Measurements from ENCODE around the gene MDFIC.
"Not testable (repeated sequence)": the region's sequence is repeated elsewhere in the genome, so short reads cannot be mapped to it uniquely, and the experiment has no call there.

The MDFIC gene

GRCh38 chr7:114922026-114922651 is at the start of gene MDFIC:
TSS of gene MDFIC (plus strand) at chr7:114922094. CDS start at chr7:114923034, 940 bp downstream.
- peak; percentile 75 to 81 for DNase-seq

- no peak for DNase-seq
Measured at GRCh38 chr7:114874170-114874569, 47.7 kb upstream of the MDFIC start.

GRCh38 chr7:114875186-114875585 is 46.7 kb upstream of the MDFIC start:
- no peak for DNase-seq

GRCh38 chr7:114879554-114879953 is 42.3 kb upstream of the MDFIC start:
- no peak for DNase-seq

- no peak for DNase-seq
Measured at GRCh38 chr7:114885836-114886235, 36.1 kb upstream of the MDFIC start.

GRCh38 chr7:114886241-114886640 is 35.7 kb upstream of the MDFIC start:
- no peak for DNase-seq

GRCh38 chr7:114889116-114889515 is 32.8 kb upstream of the MDFIC start:
- not testable (repeated sequence) for DNase-seq

- no peak for DNase-seq
Measured at GRCh38 chr7:114889646-114890285, 32.1 kb upstream of the MDFIC start.

GRCh38 chr7:114890561-114890960 is 31.3 kb upstream of the MDFIC start:
- no peak for DNase-seq

- DNase-seq = no peak
Measured at GRCh38 chr7:114900127-114900526, 21.8 kb upstream of the MDFIC start.

- no peak for DNase-seq
Measured at GRCh38 chr7:114901771-114902170, 20.1 kb upstream of the MDFIC start.

GRCh38 chr7:114903131-114903530 is 18.8 kb upstream of the MDFIC start:
- DNase-seq = no peak

- no peak for DNase-seq
Measured at GRCh38 chr7:114910787-114911186, 11.1 kb upstream of the MDFIC start.

- DNase-seq = no peak
Measured at GRCh38 chr7:114911411-114911810, 10.5 kb upstream of the MDFIC start.

- DNase-seq = no peak
Measured at GRCh38 chr7:114916261-114916892, 5.5 kb upstream of the MDFIC start.

GRCh38 chr7:114917211-114917839 is 4.6 kb upstream of the MDFIC start:
- DNase-seq = no peak

GRCh38 chr7:114919587-114919986 is 2.3 kb upstream of the MDFIC start:
- DNase-seq = no peak

GRCh38 chr7:114921631-114922025 is 266 bp upstream of the MDFIC start:
- peak; percentile 44 to 51 for DNase-seq

GRCh38 chr7:114922652-114923402 is 933 bp downstream of the MDFIC start:
- DNase-seq = peak; percentile 66 to 68

- DNase-seq = no peak
Measured at GRCh38 chr7:114923403-114923713, 1.5 kb downstream of the MDFIC start.

- DNase-seq = no peak
Measured at GRCh38 chr7:114924038-114924712, 2.3 kb downstream of the MDFIC start.

GRCh38 chr7:114925434-114925833 is 3.5 kb downstream of the MDFIC start:
- DNase-seq = no peak

GRCh38 chr7:114928060-114928459 is 6.2 kb downstream of the MDFIC start:
- DNase-seq = no peak
